Loucy (cell line): ENCODE results near the gene SOX1.

ENCODE experiments used
- H2AFZ ChIP-seq: fragments of 200-600 bp; sonication (generic); 2 replicates; pipeline ENCODE4 v1.6.0; 2016; ENCODE audit warnings: antibody characterized with exemption, mild to moderate bottlenecking, low read length, moderate library complexity
- H3F3A ChIP-seq: fragments of 200-600 bp; 2 replicates; pipeline ENCODE4 v1.6.0; 2016; ENCODE audit warnings: antibody characterized with exemption, low read depth, mild to moderate bottlenecking
- H3K27me3 ChIP-seq: fragments of 200-600 bp; sonication (generic); 2 replicates; pipeline ENCODE4 v1.6.1; 2014; ENCODE audit warnings: low read length, mild to moderate bottlenecking; ENCODE audit not compliant: insufficient read depth, poor library complexity, severe bottlenecking
- H3K36me3 ChIP-seq: fragments of 200-600 bp; sonication (generic); 2 replicates; pipeline ENCODE4 v1.6.1; 2016; ENCODE audit warnings: low read length; ENCODE audit not compliant: insufficient read depth
- H3K4me1 ChIP-seq: fragments of 200-600 bp; sonication (generic); 2 replicates; pipeline ENCODE4 v1.5.1; 2014; ENCODE audit warnings: low read length, mild to moderate bottlenecking; ENCODE audit not compliant: insufficient read depth, poor library complexity, severe bottlenecking
- H3K4me2 ChIP-seq: fragments of 200-600 bp; sonication (generic); 2 replicates; pipeline ENCODE4 v1.6.0; 2014; ENCODE audit warnings: antibody characterized with exemption, low read length, low read depth, mild to moderate bottlenecking; ENCODE audit not compliant: poor library complexity, severe bottlenecking
- H3K4me3 ChIP-seq: fragments of 200-600 bp; sonication (generic); 2 replicates; pipeline ENCODE4 v1.5.1; 2014; ENCODE audit warnings: low read length, mild to moderate bottlenecking, mixed read lengths; ENCODE audit not compliant: poor library complexity, severe bottlenecking
- H3K79me2 ChIP-seq: fragments of 200-600 bp; sonication (generic); 2 replicates; pipeline ENCODE4 v1.6.1; 2014; ENCODE audit warnings: low read length; ENCODE audit not compliant: insufficient read depth
- H3K9ac ChIP-seq: fragments of 200-600 bp; sonication (generic); 2 replicates; pipeline ENCODE4 v1.6.0; 2014; ENCODE audit warnings: mild to moderate bottlenecking, low read depth, low read length, moderate library complexity; ENCODE audit not compliant: poor library complexity, severe bottlenecking
- H3K9me2 ChIP-seq: fragments of 200-600 bp; sonication (generic); replicated peaks from 2 replicates; pipeline ENCODE4 v1.6.1; 2016; ENCODE audit warnings: low read depth, low read length, mixed read lengths
- H3K9me3 ChIP-seq: fragments of 200-600 bp; sonication (generic); 2 replicates; pipeline ENCODE4 v1.6.1; 2014; ENCODE audit warnings: mild to moderate bottlenecking, antibody characterized with exemption, low read length, low read depth; ENCODE audit not compliant: insufficient read depth
- H4K20me1 ChIP-seq: fragments of 200-600 bp; sonication (generic); 2 replicates; pipeline ENCODE4 v1.6.0; 2014; ENCODE audit warnings: antibody characterized with exemption, low read length, mild to moderate bottlenecking; ENCODE audit not compliant: insufficient read depth, poor library complexity, severe bottlenecking
- CTCF ChIP-seq: fragments of 200-600 bp; sonication (generic); conservative IDR thresholded peaks from 2 replicates; pipeline ENCODE4 v1.5.1; 2014; ENCODE audit warnings: mild to moderate bottlenecking, antibody characterized with exemption, low read length
- EZH2phosphoT487 ChIP-seq: fragments of 200-600 bp; IDR thresholded peaks from 2 replicates; pipeline ENCODE4 v1.6.1; 2018; ENCODE audit warnings: antibody characterized with exemption, mild to moderate bottlenecking, moderate library complexity, borderline replicate concordance

Gene SOX1

GRCh38 chr13:112117955-112118302 lies 51.0 kb downstream of the SOX1 start:
- no peak for TF ChIP-seq EZH2phosphoT487
- TF ChIP-seq CTCF = no peak
- H3K36me3 ChIP-seq = no peaks in the 10 kb centered on the region
- H3K79me2 ChIP-seq = no peaks in the 10 kb centered on the region
- H3K4me1 ChIP-seq = no peaks in the 10 kb centered on the region
- H4K20me1 ChIP-seq = no peaks in the 10 kb centered on the region
- no peaks in the 10 kb centered on the region for H3K9me2 ChIP-seq
- H3K4me3 ChIP-seq = no peak overlapping the region
- no peak overlapping the region for H3K4me2 ChIP-seq
- H2AFZ ChIP-seq = no peak overlapping the region
- H3K27me3 ChIP-seq = no peaks in the 10 kb centered on the region
- H3K9me3 ChIP-seq = peaks cover 2% of the 10 kb centered on the region; the same call in 1 of the 2 replicates
- no peak overlapping the region for H3K9ac ChIP-seq
- no peaks in the 10 kb centered on the region for H3F3A ChIP-seq

GRCh38 chr13:112118451-112119064 lies 51.6 kb downstream of the SOX1 start:
- Histone ChIP-seq H3K9ac (no peak overlapping the region), H3K4me3 (no peak overlapping the region), H4K20me1 (no peaks in the 10 kb centered on the region), H3K27me3 (no peaks in the 10 kb centered on the region), H3K4me1 (no peaks in the 10 kb centered on the region), H3K36me3 (no peaks in the 10 kb centered on the region), H3K4me2 (no peak overlapping the region), H2AFZ (no peak overlapping the region), H3F3A (no peaks in the 10 kb centered on the region), H3K79me2 (no peaks in the 10 kb centered on the region), H3K9me2 (no peaks in the 10 kb centered on the region), H3K9me3 (peaks cover 2% of the 10 kb centered on the region; the same call in 1 of the 2 replicates)
- TF ChIP-seq CTCF = no peak
- TF ChIP-seq EZH2phosphoT487 = no peak

DNA sequence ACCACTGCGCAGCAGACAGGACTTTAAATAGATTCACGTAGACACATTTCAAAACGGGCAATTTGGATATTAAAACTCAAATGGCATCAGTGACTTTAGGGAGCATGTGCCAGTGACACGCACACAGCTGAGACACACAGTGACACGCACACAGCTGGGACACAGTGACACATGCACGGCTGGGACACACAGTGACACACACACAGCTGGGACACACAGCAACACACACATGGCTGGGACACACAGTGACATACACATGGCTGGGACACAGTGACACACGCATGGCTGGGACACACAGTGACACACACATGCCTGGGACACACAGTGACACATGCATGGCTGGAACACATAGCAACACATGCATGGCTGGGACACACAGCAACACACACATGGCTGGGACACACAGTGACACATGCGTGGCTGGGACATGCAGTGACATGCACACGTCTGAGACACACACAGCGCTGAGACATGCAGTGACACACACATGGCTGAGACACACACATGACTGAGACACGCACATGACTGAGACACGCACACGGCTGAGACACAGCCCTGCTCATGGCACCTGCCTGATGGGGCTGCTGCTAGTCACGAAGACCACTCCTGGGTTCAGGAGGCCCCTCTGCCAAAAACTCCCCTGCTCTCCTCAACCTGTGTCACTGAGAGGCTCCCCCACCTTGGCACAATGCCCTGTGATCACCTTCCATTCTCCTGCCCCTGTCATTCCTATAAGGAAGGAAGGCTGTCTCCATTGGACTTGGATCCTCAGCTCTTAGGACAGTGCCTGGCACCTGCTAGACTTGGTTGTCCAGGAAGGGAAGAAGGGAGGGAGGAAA lies 52.5 kb downstream of the SOX1 start:
- Histone ChIP-seq H4K20me1 (no peaks in the 10 kb centered on the region), H3K27me3 (no peaks in the 10 kb centered on the region), H3K9me3 (peaks cover 2% of the 10 kb centered on the region; the same call in 1 of the 2 replicates), H3K4me2 (no peak overlapping the region), H3K4me3 (no peak overlapping the region), H3K4me1 (no peaks in the 10 kb centered on the region), H3K9me2 (no peaks in the 10 kb centered on the region), H3F3A (no peaks in the 10 kb centered on the region), H3K9ac (no peak overlapping the region), H3K36me3 (no peaks in the 10 kb centered on the region), H2AFZ (no peak overlapping the region), H3K79me2 (no peaks in the 10 kb centered on the region)
- TF ChIP-seq EZH2phosphoT487 (no peak), CTCF (no peak)
